HG02885 (cell line): ENCODE data around the gene ZCCHC7.

Experiments used
- ATAC-seq: cut with Tn5 transposase; IDR thresholded peaks from one replicate; pipeline ENCODE4 v1.9.1; 2021; ENCODE audit warnings: mild to moderate bottlenecking; ENCODE audit not compliant: unreplicated experiment, poor library complexity

Gene ZCCHC7

DNA sequence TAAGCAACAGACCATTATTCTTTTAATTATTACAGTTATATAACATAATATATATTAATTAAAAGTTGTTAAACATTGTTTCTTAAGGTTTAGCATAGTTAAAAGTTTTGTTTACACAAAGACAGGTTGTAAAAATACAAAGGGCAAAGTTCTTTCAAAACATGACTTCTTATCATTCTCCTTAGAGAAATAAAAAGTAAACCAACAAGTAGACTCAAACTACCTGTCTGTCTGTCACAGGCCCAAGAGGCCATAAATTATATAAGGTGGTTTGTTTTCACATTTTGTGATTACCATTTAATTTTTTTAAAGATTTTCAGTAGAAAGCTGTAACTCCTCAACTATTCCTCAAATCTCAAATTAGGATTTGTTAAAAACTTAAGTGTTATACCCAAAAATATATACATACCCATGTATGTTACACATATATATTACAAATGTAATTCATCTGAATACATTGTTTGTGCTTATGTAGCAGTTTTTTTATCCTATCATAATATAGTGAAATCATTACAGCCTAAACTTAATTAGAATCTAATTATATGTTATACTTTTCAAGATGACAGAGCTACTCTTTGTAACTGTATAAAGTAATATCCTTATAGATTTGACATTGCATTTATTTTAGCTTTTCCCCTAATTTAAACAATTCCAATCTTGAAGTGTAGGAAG, 208.3 kb downstream of the ZCCHC7 start:
- ATAC-seq, result no peak

DNA sequence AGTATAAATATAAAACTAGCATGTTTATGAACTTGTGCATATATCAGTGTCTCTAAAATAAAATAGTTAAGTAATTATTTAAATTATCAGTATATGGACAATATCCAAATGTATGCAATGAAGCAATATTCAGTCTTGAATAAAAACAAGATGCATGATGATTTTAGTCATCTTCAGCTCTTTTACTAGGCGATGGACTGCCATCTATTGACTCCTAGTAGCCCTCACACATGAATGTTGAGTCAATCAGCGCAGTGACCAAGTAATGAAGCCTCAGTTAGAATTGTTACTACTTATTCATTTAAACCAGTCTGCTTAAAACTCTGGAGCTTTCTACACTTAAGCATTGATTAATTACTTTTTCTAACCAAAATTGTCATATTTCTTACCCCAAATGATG, 209.2 kb downstream of the ZCCHC7 start:
- ATAC-seq, result peak; percentile 50

DNA sequence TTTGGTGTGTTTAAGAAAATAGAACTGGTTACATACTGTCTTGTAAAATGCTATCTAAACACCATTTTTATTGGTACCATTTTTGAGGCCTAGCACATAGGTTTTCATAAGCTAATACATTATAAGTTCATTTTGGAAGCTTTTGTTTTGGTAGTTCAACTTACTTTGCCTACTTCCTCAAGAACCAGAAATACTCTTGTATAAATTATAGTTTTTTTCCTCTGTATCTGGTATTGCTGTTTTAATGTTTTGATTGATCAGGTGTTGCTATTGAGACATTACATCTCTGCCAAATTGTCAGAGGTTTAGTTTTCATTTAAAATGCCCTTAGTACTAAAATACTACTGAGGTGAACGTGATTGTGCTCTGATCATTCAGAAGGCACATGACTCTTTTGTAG, 211.5 kb downstream of the ZCCHC7 start:
- ATAC-seq, result no peak

DNA sequence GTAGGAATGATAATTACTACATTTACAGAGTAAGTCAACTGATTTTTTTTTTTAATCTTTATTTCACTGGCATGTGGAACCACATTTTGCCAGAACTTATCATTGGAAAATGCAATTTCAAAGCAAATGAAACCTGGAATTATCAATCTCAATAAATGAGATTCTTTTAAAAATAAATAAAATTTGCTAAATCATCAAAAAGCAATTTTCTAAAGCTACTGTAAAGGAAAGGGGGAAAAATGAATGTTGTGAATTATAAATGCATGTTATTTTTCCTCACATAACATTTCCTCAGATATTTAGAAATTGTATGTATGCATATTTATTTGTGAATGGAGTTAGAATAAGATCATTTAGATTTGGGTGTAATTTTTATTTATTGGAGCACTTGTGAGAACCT, 212.2 kb downstream of the ZCCHC7 start:
- ATAC-seq, result no peak

DNA sequence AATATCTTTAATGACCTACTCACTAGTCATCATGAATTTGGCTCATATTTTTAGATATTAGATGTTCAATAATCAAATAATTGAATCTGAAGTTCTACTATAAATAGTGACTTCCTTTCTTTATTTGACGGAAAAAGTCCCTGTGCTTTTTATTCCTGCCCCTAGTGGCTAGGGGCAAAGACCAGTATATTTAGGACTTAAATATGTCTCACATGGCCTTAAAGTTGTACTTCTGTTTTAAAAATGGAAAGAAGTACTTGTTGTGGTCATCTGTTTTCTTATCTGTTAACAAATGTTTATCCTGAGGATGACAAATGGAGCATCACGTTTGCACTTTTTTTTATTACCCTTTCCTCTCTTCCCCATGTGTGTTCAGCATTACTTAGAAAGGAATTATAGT, 212.9 kb downstream of the ZCCHC7 start:
- ATAC-seq, result no peak

DNA sequence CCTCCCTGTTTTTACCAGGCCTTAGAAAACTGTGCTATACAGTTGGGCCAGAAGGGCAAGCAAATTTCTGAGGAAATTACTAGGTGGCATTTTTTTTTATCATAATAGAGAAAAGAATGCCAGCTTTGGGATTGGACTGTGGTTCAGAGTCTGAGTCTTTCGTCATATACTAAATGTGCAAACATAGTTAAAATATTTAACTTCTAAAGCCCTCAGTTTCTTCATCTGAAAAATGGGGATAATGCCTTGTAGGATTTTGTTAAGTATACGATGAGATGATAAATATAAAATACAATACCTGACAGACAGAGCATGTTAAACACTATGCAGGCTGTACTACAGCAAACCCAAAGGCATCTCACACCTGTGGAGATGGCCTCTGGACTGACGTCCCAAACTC, 214.9 kb downstream of the ZCCHC7 start:
- no peak for ATAC-seq

DNA sequence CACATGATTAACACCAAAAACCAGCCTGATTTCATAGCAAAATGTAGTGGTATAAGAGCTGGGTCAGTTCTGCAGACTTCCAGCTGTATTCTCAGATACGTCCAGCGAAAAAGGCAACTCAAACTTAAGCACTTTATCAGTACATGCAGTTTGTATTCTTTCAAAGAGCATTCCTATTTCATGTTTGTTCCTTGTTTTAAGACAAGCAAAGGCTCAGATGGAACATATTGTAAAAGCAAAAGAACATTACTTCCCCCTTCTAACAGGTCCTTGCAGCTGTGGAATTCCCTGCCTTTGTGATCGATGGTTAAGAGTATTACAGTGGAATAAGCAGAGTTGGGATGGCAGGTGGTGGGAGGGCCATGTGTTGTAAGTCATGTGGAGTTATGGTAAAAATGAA, 215.8 kb downstream of the ZCCHC7 start:
- ATAC-seq, result no peak

DNA sequence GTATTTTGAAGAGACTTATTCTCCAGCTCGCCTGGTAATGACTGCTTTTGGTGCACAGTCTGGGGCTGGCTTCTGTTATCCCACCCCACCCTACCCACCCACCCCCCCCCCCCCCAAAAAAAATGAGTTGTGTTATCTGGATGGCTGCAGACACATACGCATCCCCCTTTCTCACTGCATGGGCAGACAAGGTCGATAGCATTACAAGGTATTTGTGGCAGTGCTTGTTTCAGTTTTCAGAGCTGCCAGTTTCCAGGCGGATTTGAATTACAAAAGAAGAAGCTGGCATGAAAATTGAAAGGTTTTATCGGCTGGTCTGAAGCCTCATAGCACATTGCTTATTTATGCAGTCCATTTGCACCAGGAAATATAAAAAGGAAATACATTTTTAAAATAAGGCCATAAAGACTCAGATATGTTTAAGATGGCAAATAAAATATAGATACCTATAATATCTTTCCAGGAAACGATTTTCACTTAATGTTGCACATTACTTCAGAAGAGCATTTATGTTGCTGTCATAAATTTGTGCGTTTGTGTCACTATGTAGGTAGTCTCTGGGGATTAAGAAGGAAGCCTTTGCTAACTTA, 217.0 kb downstream of the ZCCHC7 start:
- no peak for ATAC-seq

DNA sequence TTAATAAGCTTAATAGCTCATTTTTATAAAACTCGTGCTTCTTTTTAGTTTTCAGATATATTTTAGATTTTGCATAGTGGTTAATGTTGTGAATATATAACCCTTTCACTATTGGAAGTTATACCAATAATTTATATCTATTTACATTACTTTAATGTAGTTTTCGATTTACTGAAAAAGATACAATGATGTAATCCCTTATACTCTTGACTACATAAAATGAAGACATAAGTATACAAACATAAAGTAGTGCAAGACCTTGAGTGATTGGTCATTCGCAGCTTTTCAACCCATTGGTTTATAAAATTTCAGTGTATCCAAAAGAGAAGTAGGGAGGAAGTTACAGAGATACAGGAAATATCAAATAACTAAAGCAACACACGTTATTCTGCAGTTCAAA, 217.8 kb downstream of the ZCCHC7 start:
- no peak for ATAC-seq

DNA sequence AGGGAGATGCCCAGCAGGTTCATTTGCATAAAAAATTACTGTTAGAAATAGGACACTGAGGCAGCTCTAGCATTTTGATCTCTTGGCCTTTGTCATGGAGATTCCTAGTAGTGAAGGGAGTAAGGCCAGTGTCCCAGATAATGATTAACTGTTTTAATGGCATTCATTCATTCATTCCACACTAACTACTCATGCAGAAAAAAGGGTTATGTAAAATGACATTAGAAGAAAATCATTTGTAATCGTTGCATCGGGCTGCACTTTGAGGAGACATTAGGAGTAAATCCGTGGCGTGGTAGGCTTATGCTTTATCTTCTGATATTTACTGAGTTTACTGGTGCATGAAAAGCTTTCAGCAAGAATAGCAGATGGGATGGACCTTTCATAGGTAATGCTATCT, 219.5 kb downstream of the ZCCHC7 start:
- ATAC-seq, result no peak

DNA sequence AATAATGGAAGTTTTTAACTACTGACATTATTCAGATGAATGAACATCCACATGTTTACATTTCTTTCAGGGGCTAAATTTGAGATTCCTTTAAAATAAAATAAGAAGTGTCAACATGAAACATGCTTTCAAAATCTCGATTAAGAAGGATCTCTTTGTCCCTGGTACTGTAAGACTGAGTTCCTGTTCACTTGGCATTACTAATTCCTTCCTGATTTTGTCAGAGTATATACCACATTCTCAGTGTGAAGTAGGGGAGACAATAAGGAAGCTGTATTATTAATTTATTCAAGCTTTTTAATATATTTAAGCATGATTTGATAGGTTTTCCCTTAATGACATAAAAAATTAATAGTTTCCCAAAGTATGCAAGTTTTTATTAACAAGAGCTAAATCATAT, 220.6 kb downstream of the ZCCHC7 start:
- ATAC-seq, result no peak

DNA sequence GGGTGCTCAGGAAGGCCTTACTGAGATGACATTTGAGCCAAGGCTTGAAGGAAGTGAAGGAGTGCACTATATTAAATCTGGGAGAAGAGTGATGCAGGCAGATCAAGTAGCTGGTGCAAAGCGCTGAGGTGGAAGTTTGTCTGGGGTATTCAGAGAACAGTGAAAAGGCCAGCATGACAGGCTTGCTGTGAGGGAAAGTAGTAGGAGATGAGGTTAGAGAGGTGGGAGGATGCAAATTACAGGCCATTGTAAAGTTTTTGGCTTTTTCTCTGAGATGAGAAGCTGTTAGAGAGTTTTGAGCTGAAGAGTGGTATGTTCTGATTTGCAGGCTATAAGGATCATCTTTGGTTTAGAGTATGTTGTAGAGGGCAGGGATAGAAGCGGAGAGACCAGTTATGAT, 221.3 kb downstream of the ZCCHC7 start:
- peak; percentile 61 for ATAC-seq

DNA sequence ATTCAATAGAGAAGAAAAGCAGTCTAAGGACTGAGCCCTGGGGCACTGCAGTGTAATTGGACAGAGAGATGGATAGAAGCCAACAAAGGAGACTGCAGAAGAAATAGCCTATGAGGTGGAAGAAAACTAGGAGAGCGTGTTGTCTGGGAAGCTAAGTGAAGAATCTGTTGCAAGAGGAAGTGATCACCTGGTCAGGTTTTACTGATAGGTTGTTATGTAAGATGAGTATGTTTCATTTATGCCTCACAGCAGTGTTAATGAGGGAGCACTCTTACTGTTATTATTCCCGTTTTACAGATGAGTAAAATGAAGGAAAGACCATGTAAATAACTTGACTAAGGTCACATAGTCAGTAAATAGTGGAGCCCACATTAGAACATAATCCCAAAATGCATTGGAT, 222.1 kb downstream of the ZCCHC7 start:
- ATAC-seq, result no peak

DNA sequence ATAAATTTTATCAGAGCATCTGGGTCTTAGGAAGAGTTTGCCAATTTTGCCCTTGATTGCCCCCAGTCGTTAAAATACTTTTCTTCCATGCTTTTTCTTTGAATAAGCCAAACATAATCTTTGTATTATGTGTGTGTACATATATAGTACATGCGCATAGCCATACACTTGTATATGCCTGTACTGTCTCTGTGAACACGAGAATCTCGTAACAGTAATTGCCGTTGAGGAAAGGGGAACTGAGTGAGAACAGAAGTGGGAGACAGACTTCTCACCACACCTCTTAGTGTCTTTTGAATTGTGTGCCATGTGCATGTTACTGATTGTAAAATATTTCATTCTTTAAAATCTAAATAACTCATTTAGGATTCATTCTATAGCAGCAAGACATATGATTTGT, 222.5 kb downstream of the ZCCHC7 start:
- ATAC-seq, result no peak

DNA sequence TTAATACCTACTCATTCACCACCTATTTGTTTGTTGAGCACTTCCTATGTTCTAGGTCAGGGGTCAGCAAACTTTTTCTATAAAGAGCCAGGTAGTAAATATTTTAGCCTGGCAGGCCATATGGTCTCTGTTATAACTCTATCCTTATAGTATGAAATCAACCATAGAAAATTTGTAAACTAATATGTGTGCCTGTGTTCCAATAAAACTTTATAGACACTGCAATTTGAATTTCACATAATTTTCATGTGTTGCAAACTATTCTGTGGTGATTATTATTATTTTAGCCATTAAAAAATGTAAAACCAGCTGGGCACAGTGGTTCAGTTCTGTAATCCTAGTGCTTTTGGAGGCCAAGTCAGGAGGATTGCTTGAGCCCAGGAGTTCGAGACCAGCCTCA, 223.3 kb downstream of the ZCCHC7 start:
- ATAC-seq, result no peak

DNA sequence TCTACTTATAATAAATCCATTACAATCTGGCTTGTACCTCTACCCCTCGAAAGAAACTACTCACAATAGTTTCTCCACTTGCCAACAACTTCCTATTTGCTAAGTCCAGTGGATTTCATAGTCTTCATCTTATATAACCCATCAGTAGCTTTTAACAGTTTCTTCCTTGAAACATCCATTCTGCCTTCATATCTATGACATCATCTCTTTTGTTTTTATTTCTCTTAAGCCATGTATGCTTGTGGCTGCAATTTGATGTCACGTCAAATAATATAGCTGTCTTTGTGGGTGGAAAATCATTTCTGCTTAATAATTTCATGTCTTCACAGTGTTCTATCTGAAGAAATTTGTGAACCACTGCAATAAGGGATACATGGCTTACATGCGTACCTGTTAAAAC, 224.7 kb downstream of the ZCCHC7 start:
- no peak for ATAC-seq

DNA sequence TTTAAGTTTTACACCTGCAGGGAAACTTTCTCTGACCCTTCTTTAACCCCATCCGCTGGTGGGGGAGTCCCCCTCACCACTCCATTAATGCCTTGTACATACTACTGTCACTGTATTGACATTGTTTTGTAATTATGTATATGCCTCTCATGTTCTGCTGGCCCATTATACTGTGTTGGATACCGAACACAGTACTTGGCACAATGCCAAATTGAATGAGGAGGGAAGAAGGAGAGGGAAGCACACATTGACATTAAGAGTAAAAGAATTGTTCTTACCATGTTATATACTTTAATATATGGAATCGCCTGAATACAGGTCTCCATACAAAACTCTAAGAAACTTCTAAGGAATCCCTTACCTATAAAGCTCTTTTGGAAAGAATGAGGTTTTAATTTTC, 228.5 kb downstream of the ZCCHC7 start:
- no peak for ATAC-seq

DNA sequence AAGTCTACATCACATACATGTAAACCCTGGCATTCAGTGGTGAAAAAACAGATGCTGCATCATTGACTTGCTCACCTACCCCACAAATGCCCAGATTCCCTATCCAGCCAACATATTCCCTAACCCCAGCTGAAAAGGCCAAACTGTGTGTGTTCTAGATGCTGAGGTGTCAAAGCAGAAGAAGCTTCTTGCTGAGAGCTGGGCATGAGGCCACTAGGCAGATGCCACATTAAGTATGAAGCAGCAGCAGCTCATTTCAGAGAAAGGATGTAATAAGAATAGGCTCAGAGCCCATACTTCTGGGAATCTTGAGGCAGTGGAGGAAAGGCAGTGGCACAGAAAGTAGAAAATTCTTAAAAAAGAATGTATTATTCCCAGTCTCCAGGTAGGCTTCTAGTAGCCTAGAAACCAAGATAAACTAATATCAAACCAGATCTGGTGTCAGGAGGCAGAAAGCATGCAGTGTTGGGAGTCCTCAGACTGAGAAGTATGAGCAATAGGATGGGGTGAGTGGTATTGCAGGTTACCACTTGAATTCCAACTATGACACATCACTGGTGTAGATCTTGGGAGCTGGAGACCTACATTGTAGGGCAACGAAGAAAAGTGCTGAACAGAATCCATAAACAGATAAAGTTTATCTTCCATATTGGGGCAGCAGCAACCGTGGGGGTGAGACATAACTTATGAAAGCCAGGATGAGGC, 230.3 kb downstream of the ZCCHC7 start:
- ATAC-seq, result no peak

DNA sequence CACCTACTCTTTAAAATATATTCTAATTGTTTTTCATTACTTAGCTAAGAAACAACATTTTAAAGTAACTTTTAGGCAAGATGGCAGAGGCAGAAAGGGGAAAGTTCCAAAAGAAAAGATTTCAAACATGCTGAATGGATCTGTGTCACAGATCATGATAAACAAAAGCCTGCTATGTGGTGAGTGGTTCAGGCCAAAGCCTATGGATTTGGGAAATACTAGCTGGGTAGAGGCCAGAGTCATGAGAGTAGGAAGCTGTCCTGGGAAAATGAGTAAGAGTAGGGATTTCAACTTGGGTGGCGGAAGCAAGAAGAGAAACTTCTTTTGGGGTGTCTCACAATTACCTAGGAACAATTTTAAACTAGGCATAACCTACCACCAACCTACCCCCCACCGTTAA, 233.4 kb downstream of the ZCCHC7 start:
- ATAC-seq, result no peak

DNA sequence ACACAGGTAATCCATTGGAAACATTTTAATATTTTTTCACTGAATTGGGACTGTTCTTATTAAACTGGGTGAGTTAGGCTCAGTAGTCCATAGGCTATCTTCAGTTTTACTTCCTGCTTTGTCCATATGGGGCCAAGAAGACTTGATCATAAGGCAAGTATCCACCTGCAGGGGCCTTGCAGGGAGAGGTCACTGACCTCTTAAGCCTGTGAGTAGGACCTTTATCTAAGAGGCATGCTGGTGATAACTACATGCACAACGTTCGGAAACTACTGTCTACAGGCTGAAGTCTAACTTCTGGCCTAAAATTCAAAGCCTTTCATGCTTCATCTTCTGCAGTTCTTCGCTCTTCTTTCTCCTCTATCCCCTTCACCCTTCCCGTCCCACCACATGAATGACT, 242.1 kb downstream of the ZCCHC7 start:
- ATAC-seq, result no peak

DNA sequence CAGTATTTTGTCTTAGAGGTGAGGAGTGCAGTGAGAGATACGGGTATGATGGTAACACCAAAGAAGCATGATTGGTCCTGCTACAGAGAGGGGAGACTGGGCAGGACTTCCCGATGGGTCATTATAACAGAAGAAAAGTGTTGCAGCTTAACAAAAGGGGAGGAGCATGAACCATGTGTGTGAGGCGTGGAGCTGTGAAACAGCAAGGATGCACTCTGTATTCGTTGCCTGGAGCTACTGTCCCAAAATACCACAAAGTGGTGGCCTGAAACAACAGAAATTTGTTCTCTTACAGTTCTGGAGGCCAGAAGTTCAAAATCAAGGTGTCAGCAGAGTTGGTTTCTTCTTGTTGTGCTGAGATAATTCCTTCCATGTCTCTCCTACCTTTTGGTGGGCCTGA, 242.8 kb downstream of the ZCCHC7 start:
- ATAC-seq, result no peak

DNA sequence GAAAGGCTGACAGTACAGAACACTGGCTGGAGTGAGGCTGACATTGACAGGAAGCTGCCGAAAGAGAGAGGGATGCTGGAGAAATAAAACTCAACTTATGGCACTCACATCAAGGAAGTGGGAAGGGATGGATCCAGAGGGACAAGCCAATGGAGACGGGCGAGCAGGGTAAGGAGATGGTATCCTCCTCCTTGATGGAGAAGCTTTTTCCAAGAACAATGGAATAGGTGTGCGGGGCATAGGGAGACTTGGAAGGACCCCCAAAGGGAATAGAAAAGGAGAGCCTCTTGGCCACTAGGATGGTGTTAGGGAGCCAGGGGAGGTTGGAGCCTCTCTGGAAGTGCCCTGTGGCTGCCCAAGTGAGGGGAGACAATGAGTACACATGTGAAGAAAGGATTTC, 243.8 kb downstream of the ZCCHC7 start:
- ATAC-seq, result no peak
